ENCODE results near the gene PADI6. TPM values are rescaled to one million over a fixed set of nuclear protein-coding genes. Genes with fewer than 3 reads are reported as not detected.

Gene PADI6
- total and polyA plus RNA-seq, 2 of the 8 experiments (the other 6 are each of a cell fraction or from before 2014, with no cell fraction given): not detected

DNA sequence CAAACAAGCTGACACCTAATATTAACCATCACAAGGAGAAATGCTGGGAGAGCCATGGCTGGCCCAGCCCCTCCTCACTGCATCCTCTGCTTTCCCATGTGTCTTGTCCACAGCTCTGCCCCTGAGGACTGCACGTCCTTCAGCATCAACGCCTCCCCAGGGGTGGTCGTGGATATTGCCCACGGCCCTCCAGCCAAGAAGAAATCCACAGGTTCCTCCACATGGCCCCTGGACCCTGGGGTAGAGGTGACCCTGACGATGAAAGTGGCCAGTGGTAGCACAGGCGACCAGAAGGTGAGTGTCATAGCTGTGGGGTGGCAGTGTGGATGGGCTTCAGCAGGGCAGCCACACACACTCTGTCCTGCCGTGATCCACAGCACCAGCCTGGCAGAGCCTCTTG is 41.1 kb upstream of the PADI6 start:
- Histone ChIP-seq H3K4ac (replicated peaks; ENCODE audit: insufficient read length, low read depth, low read length) (no peak overlapping the region), H3K23ac (ENCODE audit: insufficient read length) (no peak overlapping the region), H3K14ac (ENCODE audit: insufficient read length) (no peak overlapping the region), H4K8ac (ENCODE audit: extremely low read depth, insufficient read depth, low read length) (no peak overlapping the region; the same call in 1 of the 2 replicates), H4K5ac (ENCODE audit: insufficient read length, low read depth, low read length) (no peak overlapping the region), H2BK15ac (ENCODE audit: low read length) (no peak overlapping the region), H3K79me2 (ENCODE audit: control insufficient read depth in 1 of 2, insufficient read depth in 2 of 2, low read length in 2 of 2) (no peaks in the 10 kb centered on the region), H3K4me3 (ENCODE audit: extremely low read depth in 1 of 4, insufficient read depth in 2 of 4, low read depth in 3 of 4, low read length in 4 of 4) (no peak overlapping the region), H4K20me1 (replicated peaks in 1 of 2; ENCODE audit: control insufficient read depth in 1 of 2, insufficient read depth in 2 of 2, low read length in 2 of 2) (no peaks in the 10 kb centered on the region), H3K36me3 (ENCODE audit: control insufficient read depth in 2 of 4, insufficient read depth in 4 of 4, low read length in 3 of 4) (no peaks in the 10 kb centered on the region), H3K4me2 (ENCODE audit: insufficient read depth in 1 of 2, low read depth in 2 of 2, low read length in 2 of 2) (no peak overlapping the region), H3K27me3 (replicated peaks in 1 of 4; ENCODE audit: control insufficient read depth in 3 of 4, extremely low read depth in 1 of 4, insufficient read depth in 3 of 4, low read length in 3 of 4) (peaks cover 0 to 3% (median 0%) of the 10 kb centered on the region in 4 experiments; a peak in 4 of 7 replicates), H3K56ac (replicated peaks; ENCODE audit: insufficient read length, low read depth, low read length) (no peak overlapping the region), H2BK20ac (ENCODE audit: low read length) (no peak overlapping the region), H3K79me1 (ENCODE audit: low read depth, low read length) (no peaks in the 10 kb centered on the region), H3K27ac (ENCODE audit: low read depth, low read length) (no peak overlapping the region), H2BK5ac (ENCODE audit: low read depth, low read length) (no peak overlapping the region), H2AK5ac (ENCODE audit: low read depth, low read length) (no peak overlapping the region), H2BK12ac (ENCODE audit: low read depth, low read length) (no peak overlapping the region), H3K4me1 (replicated peaks in 1 of 4; ENCODE audit: control insufficient read depth in 3 of 4, insufficient read depth in 4 of 4, low read length in 3 of 4) (no peaks in the 10 kb centered on the region), H2BK120ac (replicated peaks; ENCODE audit: low read depth, low read length) (no peak overlapping the region), H3K9ac (replicated peaks in 1 of 4; ENCODE audit: extremely low read depth in 1 of 4, low read depth in 3 of 4, low read length in 3 of 4) (no peak overlapping the region), H4K91ac (replicated peaks; ENCODE audit: insufficient read length, low read length) (no peak overlapping the region), H3K9me3 (ENCODE audit: insufficient read depth in 2 of 2, low read depth in 1 of 2, low read length in 1 of 2) (no peaks in the 10 kb centered on the region), H3K18ac (ENCODE audit: extremely low read depth, low read length) (no peak overlapping the region; the same call in 1 of the 2 replicates), H2AFZ (ENCODE audit: low read length) (no peak overlapping the region), H3K23me2 (ENCODE audit: low read depth, low read length) (no peaks in the 10 kb centered on the region)
- ChIA-PET POLR2A (ENCODE audit: partially characterized antibody) (no interaction called here), CTCF (ENCODE audit: partially characterized antibody) (interaction anchor here (0.5 to 3.3 kb wide), 3 partner anchors 22 to 114 kb away, joined by 3 to 12 read pairs (median 4); no protein-coding TSS in a partner anchor)
- FAIRE-seq (no peak), DNase-seq (ENCODE audit: low read depth in 1 of 2, low spot score in 2 of 2) (no peak)
- WGBS, 2 experiments (ENCODE audit: extremely low coverage in 1 of 2, insufficient coverage in 1 of 2, insufficient read length in 1 of 2, insufficient replicate concordance in 2 of 2, low coverage in 1 of 2, low lambda C conversion rate in 2 of 2, missing lambda C conversion rate in 1 of 2): 81% methylated on average over 7 of the region's 7 CpGs; no CpG with 5 or more reads in 1 of the 2 experiments
- TF ChIP-seq CBX8 (IDR thresholded peaks at IDR 0.05; ENCODE audit: borderline replicate concordance, low read depth, low read length) (no peak), KDM5A (IDR thresholded peaks at IDR 0.05; ENCODE audit: low read length) (no peak), POLR2AphosphoS5 (IDR thresholded peaks at IDR 0.05; ENCODE audit: low read depth, low read length) (no peak), SP1 (IDR thresholded peaks at IDR 0.05; ENCODE audit: low read depth, low read length) (no peak), SUZ12 (IDR thresholded peaks at IDR 0.05; ENCODE audit: low read length) (no peak), RBBP5 (IDR thresholded peaks at IDR 0.05; ENCODE audit: borderline replicate concordance, low read depth, low read length) (no peak), NANOG (IDR thresholded peaks at IDR 0.05; ENCODE audit: insufficient read depth, low read depth, low read length, poor library complexity, severe bottlenecking) (no peak), SP2 (IDR thresholded peaks at IDR 0.05; ENCODE audit: low read length) (no peak), CBX5 (IDR thresholded peaks at IDR 0.05; ENCODE audit: low read depth, low read length) (no peak)
- TF ChIP-seq, protein P1, sequence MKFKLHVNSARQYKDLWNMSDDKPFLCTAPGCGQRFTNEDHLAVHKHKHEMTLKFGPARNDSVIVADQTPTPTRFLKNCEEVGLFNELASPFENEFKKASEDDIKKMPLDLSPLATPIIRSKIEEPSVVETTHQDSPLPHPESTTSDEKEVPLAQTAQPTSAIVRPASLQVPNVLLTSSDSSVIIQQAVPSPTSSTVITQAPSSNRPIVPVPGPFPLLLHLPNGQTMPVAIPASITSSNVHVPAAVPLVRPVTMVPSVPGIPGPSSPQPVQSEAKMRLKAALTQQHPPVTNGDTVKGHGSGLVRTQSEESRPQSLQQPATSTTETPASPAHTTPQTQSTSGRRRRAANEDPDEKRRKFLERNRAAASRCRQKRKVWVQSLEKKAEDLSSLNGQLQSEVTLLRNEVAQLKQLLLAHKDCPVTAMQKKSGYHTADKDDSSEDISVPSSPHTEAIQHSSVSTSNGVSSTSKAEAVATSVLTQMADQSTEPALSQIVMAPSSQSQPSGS (IDR thresholded peaks at IDR 0.05; ENCODE audit: low read length): no peak
